GM19328 (cell line): ENCODE results near the gene MTHFSD.

Experiments
- ATAC-seq: cut with Tn5 transposase; IDR thresholded peaks from one replicate; pipeline ENCODE4 v1.9.1; 2021; ENCODE audit warnings: mild to moderate bottlenecking, moderate library complexity; ENCODE audit not compliant: unreplicated experiment

The MTHFSD gene

GRCh38 chr16:86531191-86531545, 23.9 kb downstream of the MTHFSD start:
- ATAC-seq = no peak

- no peak for ATAC-seq
Observed at GRCh38 chr16:86530251-86531190, 24.5 kb downstream of the MTHFSD start.

GRCh38 chr16:86529160-86529559, 25.9 kb downstream of the MTHFSD start:
- ATAC-seq = no peak

GRCh38 chr16:86528061-86528929, 26.7 kb downstream of the MTHFSD start:
- ATAC-seq = no peak

DNA sequence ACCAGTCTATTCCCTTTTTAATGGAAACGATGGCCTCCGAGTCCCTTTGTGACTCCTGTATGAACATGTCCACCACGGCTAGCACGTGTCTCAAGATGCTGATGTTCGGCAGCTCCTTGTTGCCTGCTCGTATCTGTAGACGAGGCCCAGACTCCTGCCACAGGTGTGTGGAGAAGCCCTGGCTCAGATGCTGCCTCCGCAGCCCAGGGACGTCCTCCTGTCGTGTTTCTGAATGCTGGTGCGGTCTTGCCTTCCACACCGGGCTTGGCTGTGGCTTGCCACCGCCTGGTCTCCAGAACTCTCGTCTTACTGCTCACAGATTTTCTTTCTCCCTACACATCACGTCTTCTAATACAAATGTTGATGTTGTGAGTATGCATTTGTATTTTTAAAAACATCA, 27.7 kb downstream of the MTHFSD start:
- no peak for ATAC-seq

- ATAC-seq = no peak
Observed at GRCh38 chr16:86525696-86526095, 29.3 kb downstream of the MTHFSD start.

DNA sequence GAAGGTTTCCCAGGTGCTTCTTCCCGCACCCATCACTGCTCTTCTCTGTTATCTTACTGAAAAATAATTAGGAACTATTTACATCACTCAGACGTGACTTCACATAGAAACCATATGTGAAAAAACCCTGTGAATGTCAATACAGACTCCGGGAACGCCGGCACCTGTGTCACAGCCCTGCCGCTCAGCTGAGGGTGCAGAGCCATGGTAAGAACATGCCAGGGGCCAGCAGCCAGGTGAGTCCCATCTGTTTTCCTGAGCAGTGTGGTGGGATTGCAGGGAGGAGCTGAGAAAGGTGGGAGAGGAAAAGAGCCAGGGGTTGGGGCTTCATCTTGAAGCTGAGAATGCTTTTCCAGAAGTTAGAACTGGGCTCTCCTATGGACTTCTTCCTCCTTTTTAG, 31.0 kb downstream of the MTHFSD start:
- ATAC-seq = no peak

DNA sequence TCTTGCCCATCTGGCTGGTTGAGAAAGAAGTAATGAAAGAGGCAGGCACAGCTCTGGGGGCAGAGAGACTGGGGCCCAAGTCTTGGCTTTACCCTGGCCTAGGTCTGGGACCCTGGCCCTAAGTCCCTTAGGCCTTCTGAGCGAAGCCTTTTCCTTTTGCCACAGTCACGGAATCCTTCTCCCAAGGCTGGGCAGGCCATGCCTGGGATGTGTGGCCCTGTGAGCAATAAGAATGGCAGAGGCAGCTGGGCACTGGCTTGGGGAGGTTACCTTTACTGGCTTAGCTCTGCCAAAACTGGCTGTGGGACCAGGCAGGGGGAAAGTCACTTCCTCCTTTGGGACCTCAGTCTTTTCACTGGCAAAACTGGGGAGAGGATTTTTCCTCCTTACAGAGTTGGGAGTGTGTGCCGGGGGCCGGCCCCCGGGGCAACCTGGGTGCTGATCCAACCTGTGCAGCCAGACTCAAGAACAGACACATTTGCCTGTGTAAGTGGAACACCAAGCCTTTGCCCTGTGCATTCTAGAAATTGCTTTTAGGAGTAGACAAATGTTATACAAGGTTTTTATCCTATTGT, 31.8 kb downstream of the MTHFSD start:
- ATAC-seq = no peak

- no peak for ATAC-seq
Observed at GRCh38 chr16:86522634-86523033, 32.4 kb downstream of the MTHFSD start.

- ATAC-seq = no peak
Observed at GRCh38 chr16:86521236-86522197, 33.5 kb downstream of the MTHFSD start.

GRCh38 chr16:86520317-86521210, 34.5 kb downstream of the MTHFSD start:
- ATAC-seq = no peak

DNA sequence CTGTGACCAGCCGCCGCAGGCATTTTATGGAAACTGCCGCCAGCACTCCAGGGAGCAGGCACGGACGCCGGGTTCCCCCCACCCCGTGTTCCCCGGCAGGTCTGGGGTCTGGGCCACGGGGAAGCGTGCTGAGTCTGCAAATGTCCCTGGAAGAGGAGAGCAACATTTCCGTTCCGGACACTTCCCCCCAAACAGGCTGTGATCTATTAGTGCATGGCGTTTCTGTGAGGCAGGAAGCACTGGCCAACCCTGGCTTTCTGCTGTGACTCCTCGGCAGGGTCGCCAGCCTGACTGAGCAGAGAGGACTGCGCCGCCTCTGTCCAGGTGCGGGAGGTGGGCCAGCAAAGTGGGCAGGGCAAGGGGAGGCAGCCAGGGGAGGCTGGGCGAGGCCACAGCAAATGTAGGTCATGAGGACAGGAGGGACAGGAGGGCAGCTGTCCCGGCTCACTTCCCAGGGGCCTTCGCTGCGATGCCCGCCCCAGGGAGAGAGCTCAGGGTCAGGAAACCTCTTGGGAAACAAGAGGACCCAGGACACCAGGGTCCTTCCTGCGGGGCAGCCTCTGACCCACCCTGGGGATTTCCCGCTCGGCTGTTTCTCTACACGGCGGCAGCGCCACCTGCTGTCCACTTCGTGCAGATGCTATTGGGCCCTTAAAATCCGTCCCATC, 35.3 kb downstream of the MTHFSD start:
- ATAC-seq = no peak

DNA sequence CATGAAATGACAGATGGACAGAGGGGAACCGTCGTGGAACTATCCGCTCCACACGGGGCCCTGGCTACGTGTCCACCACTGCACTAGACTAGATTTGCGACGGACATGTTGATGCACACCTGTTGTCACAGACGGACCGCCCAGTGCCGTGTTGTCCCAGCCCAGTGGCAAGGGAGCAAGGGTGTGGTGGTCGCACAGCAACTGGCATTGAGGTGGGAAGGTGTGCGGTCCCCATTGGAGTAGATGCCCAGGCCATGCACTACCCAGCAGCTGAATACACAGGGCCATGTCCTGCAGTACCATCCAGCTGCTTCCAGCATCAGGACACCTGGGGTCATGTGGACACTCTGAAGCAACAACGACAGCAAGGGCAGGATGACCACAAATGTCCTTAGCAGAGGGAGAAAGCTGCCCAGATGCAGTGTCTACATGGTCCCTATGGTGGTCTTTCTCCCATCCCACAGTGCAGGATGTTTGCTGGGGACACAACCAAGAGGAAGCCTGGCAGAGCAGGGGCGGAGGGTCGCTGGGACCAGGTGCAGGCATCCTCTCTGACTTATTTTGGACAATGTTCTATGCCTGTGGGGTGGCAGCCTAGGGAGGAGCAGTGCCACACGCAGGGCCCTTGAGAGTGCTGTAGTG, 35.9 kb downstream of the MTHFSD start:
- no peak for ATAC-seq

DNA sequence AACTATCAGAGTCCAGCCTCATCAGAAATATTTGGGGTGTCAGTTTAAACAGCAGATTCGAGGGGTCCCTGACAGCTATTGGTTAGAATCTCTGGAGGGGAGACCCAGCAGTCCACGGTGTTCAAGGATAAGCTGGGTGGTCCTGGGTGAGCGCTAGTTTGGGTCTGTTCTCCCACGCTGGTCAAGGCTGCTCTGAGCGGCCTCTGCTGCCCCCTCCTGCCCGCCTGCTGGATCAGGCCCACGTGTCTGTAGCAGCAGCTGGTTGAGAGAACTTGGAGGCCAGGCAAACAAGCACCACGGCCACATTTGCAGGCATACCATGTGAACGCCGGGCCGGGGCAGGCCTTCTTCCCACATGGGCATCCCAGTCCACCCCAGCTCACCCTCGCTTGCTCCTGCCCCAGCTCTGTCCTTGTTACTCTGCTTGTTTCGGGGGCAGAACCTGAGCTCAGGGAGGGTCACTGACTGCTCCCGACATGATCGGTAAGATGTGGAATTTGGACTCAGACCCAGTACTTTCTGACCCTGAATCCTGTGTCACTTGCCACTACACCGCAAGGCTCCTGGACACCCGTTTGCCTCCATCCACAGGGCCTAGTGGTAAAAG, 37.3 kb downstream of the MTHFSD start:
- no peak for ATAC-seq

DNA sequence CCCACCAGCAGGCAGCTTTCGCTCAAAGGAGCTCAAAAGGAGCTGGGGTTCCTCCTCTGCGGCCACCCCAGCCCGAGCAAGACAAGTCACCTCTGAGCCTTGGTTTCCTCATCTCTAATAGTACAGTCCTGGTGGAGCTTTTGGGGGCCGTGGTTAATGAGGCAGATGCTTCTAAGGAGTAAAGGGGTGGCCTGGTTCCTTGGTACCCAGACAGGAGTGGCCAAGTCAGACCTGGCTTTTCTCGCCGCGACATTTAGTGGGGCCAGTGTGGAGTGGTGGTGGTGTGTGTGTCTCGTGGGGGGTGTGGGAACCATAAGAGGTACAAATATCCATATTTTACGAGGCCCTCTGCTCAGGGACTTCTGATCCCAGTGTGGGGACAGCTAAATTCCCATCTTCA, 38.0 kb downstream of the MTHFSD start:
- no peak for ATAC-seq

- no peak for ATAC-seq
Observed at GRCh38 chr16:86516623-86517003, 38.4 kb downstream of the MTHFSD start.

DNA sequence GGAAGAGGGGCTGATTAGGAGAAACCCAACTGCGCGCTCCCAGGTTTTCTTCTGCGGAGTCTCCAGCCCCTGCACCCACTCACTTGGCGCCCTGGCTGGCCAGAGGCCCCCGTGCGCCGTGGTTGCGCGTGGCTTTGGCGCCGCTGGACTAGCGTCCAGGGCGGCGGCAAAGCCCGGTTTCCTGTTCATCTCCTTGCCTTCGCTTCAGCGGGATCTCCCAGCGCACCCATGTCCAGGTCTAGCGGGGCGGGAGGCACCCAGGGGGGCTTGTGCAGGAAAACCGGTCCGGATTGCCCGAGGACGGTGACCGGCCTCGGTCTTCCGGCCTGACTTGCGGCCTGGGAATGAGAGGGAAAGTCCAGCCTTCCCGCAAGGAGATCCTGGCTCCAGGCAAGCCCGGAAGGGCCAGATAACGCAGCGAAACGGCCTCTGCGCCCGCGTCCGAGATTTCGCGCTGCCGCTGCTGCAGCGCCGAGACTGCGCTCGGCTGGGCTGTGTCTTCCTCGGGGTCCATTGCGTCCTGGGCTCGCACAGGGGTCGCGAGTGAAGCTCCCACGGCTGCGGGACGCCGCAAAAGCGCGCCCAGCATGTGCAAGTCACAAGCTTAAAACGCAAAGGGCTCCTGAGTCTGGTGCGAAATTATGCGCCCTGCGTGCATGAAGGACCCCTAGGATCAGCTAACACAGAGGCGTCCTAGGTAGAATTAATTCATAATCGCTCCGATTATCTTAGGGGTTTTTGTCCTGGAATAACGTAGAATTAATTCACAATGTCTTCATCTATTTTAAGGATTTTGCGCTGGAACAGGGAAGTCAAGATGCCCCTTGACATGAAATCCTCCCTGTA, 39.0 kb downstream of the MTHFSD start:
- no peak for ATAC-seq
